Activated CD8-positive, alpha-beta memory T cell treated with anti-CD3 and anti-CD28 coated beads for 1 hour (primary cell): Measurements from ENCODE around the gene ULBP2.
"Not testable (repeated sequence)": the region's sequence is repeated elsewhere in the genome, so short reads cannot be mapped to it uniquely, and the experiment has no call there.

Experiments used
- DNase-seq, 2 donors: peaks; one replicate each; pipeline ENCODE4 v3.0.0-alpha.2; 2020; ENCODE audit warnings: low read depth in 1 of 2; ENCODE audit errors: extremely low read depth in 1 of 2

ULBP2 gene

GRCh38 chr6:149925974-149926777 lies 15.6 kb upstream of the ULBP2 start:
- peak; percentile 30 to 55 for DNase-seq

- DNase-seq = not testable (repeated sequence)
These were observed 14.8 kb upstream of the ULBP2 start for GRCh38 chr6:149927025-149927424.

DNA sequence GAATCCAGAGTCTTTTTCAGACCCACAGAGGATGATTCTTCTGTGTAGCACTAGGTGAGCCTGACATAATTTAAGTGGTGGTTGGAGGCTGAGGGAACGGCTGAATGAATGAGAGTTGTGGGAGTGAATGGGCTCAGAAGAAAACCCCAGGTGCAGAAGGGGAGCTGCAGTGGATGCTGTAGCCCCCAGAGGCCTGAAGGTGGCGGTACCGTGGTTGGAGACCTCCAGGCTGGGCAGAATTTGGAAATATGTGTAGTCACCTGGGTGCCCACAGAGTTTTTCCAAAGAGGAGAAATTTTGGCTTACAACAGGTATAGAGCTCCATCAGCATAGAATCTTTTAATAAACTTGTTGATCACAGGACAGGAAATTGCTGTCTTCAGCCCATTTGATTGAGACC lies 12.4 kb upstream of the ULBP2 start:
- DNase-seq = no peak

GRCh38 chr6:149931501-149931900 lies 10.3 kb upstream of the ULBP2 start:
- DNase-seq = no peak

- no peak for DNase-seq
These were observed 8.8 kb upstream of the ULBP2 start for GRCh38 chr6:149933036-149933435.

DNA sequence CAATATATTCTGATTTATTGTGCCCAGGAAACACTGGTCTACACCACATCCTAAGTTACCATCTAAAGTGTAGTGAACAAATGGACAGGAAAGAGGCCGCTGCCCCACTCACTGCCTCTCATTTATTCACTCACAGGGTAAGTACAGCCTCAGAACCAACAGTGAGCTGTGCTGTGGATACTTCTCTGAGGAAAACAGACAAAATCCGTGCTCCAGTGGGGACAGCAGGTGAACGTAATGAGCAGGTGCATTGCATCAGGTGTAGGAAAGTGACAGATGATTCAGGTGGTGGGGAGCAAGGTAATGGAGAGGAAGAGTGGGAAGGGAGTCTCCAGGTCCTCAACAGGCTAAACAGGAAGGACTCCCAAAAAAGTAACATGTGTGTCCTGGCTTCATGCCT lies 8.4 kb upstream of the ULBP2 start:
- DNase-seq = no peak

GRCh38 chr6:149934249-149935156 lies 7.3 kb upstream of the ULBP2 start:
- peak; percentile 47 to 52 for DNase-seq

DNA sequence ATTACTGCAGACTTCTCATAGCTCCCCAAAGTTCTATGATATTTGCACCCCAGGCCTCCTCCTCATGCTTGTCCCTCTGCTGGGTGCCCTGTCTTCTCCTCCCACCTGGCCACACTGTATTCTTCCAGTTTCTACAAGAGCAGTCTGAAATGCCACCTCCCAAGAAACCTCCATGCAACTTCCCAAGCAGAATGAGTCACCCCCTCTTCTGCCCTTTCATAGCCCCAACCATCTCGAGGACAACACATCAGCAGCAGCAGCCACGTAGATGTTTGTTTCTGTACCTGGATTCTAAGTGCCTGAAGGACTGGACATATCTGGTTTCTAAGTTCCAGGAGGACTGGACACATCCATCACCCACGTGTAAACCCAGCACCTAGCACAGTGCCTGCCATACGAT lies 6.6 kb upstream of the ULBP2 start:
- no peak for DNase-seq

DNA sequence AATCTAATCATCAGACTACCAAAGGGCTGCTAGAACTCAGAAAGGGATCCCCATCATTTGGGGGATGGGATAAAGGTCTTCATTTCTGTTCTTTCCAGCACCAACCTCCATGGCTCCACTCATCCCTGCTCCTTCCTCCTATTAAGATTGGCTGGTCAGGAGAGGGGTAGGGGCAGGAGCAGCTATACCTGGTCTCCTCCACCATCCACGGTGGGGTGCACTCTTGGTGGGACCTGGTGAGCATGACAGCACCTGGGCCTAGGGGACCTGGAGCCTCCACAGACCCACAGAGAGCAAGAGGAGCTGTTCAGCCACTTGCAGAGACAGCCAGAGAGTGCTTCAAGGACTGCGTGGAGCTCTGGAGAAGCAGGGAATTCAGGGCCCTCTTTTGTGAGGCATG lies 6.1 kb upstream of the ULBP2 start:
- DNase-seq = no peak

GRCh38 chr6:149936743-149937142 lies 5.1 kb upstream of the ULBP2 start:
- DNase-seq = no peak

- DNase-seq = not testable (repeated sequence)
These were observed 3.7 kb upstream of the ULBP2 start for GRCh38 chr6:149938013-149938570.

DNA sequence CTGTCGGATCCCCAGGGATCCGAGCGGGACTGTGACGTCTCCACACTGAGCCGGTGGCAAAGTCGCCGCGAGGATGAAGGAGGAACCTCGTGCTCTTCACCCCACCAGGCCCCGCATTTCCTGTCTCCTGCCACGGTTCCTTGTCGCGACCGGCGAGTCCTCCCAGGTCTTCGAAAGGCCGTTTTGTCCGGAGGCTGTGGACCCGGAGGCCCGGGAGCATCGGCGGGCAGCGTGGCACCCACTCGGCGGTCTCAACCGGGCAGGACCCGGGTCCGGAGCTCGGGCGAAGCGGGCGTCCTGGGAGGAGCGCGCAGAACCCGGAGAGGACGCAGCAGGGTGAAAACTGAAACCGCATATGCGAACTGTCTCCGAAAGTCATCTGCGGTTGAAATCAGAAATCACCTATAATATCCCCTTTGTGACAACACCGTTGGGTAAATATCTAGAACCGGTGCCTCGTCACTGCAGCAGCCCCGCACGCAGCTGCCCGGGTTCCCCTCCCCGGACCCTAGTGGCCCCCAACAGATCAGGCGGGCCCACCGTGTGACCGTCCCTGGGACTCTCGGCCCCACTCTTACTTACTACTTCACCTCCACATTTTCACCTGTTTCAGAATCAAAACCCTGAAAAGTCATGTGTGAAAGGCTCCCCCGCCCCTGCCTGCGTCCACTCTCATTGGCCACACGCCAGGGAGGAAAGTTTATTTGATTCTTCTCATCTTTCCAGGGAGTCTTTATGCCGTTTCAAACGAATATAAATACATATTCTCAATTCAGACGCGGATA lies 3.1 kb upstream of the ULBP2 start:
- no peak for DNase-seq

- no peak for DNase-seq
These were observed 2.5 kb upstream of the ULBP2 start for GRCh38 chr6:149939356-149939648.

DNA sequence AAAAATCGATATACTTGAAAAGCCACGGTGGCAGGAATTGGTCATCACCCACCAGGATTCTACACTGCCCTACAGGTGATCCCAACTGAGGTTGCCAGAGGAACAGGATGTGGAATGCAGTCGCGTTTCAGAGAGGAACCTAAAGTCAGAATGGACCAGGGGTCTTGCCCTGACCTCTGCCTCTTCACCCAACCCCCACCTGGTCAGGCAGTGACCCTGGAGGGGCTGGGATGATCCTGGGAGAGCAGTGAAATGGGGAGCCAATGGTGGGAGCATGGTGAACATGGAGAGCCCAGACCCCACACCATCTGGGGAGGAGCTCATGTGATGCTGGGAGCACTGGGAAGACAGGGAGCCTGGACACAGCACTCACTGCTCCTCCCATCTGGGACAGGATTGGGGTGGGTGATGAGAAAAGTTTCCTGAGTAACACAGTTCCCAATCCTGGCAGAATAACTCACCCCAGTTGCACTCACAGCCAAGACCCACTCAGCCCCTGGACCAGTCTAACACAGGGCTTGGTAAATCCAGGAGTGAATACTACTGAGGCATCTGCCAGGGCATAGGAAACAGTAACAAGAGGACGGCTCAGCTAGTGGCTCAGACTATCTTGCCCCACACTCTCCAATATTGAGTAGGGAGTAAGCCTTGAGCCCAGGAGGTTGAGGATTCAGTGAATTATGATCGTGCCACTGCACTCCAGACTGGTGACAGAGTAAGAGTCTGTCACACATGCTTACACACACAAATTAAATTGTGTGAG lies 1.7 kb upstream of the ULBP2 start:
- no peak for DNase-seq

- no peak for DNase-seq
These were observed 1.2 kb upstream of the ULBP2 start for GRCh38 chr6:149940672-149940982.

GRCh38 chr6:149942461-149942829 lies 631 bp downstream of the ULBP2 start:
- no peak for DNase-seq

- DNase-seq = not testable (repeated sequence)
These were observed 1.5 kb downstream of the ULBP2 start for GRCh38 chr6:149943321-149943720.

GRCh38 chr6:149945276-149945675 lies 3.5 kb downstream of the ULBP2 start:
- DNase-seq = not testable (repeated sequence)

GRCh38 chr6:149946631-149947030 lies 4.8 kb downstream of the ULBP2 start:
- not testable (repeated sequence) for DNase-seq

- not testable (repeated sequence) for DNase-seq
These were observed 5.7 kb downstream of the ULBP2 start for GRCh38 chr6:149947533-149947932.
